Hematopoietic multipotent progenitor cell treated with erythropoietin and hydrocortisone succinate and interleukin-3 and kit ligand, for 15 days (in vitro differentiated cells): ENCODE results near the gene SPTLC2.

Experiments
- DNase-seq: peaks from one replicate; pipeline ENCODE4 v3.0.0-alpha.2; 2015; ENCODE audit warnings: low spot score

SPTLC2 gene

GRCh38 chr14:77467801-77468200 is 148.6 kb downstream of the SPTLC2 start:
- no peak for DNase-seq

GRCh38 chr14:77459072-77459723 is 157.2 kb downstream of the SPTLC2 start:
- peak; percentile 57 for DNase-seq

DNA sequence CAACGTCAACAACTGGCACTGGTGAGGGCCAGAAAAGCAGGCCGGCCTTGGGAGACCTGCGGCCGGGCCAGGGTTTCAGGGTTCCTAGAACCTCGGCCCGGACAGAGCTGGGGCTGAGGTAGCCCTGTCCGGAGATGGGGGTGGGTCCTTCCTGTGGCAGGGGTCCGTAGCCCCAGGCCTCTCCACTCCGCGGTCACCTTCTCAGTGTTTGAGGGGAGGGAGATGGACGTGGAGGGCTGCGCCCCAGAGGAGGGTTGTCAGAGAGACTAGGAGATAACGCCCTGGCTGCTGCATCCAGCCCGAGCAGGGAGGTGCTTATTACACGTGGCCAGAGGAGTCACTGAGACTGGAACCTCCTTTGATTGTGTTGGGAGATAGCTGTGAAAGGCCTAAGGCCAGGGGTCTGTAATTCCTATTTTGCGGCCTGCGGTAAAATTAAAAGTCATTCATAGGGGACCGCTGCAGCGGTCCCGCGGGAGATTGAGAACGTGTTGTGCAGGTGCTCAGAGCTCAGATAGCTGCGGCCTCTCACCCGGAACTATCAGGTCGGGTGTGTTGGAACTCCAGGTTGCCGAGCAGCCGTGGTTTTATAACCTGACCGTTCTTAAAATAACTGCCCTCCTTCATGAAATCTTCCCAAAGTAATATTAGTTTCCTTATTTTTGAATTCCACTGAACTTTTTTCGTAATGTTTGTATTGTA is 158.0 kb downstream of the SPTLC2 start:
- peak; percentile 75 for DNase-seq

- peak; percentile 98 for DNase-seq
These were observed 158.8 kb downstream of the SPTLC2 start, which contains the start of the genes AHSA1 and VIPAS39 for GRCh38 chr14:77457522-77458248. TSS of gene AHSA1 (plus strand) at chr14:77458093. CDS start at chr14:77458190, 97 bp downstream. TSS of gene VIPAS39 (minus strand) at chr14:77457601. CDS start at chr14:77454102, 3,499 bp downstream.

DNA sequence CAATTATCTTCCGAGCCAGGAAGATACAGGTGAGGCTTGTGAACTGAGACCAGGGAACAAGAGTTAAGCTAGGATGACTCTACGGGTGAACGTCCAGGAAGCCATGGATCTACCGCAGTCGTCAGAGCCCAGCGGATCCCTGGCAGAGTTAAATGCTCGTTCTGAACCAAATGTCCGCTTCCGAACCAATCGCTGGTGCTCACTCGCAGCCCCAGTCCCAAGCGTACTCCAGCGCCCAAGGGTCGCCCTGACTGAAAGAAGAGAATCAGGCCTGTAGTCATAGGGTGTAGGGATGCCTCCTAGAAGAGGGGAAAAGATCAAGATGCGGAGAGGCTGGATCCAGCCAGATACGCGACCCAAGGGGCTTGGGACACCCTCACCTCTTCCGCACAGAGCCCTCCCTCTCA is 159.3 kb downstream of the SPTLC2 start:
- no peak for DNase-seq
